NT2/D1 (cell line): ENCODE results near the gene HCAR1.
"Not testable (repeated sequence)": the region's sequence is repeated elsewhere in the genome, so short reads cannot be mapped to it uniquely, and the experiment has no call there.

ENCODE experiments used
- YY1 ChIP-seq: IDR thresholded peaks from 2 replicates; pipeline ENCODE4 v1.6.1; 2011; ENCODE audit not compliant: insufficient read length, insufficient read depth
- ZNF274 ChIP-seq: IDR thresholded peaks from 2 replicates; pipeline ENCODE4 v1.6.1; 2011; ENCODE audit warnings: mild to moderate bottlenecking, low read depth, low read length

- TF ChIP-seq YY1, ZNF274: not testable (repeated sequence)
Measured at GRCh38 chr12:122750781-122751515, 20.3 kb upstream of the HCAR1 start.
